ENCODE measurements around the gene PARP4.

DNA sequence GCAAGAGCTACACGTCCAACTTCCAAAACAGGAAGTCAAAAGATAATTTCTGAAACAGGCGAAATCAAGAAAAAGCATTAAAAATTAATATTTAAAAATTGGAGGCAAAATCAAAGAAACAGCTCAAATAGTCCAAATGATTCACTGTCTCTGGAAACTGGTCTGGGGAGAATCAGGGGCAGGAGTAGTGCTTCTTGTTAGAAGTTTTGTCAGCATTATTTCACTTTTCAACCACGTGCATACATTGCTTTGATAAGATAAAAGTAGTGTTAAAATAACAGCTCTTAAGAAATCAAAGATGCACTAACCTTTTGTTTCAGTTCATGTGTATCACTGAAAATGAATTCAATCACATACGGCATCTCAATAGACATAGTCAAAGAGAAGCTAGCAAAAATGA lies 53.8 kb downstream of the PARP4 start:
- TF ChIP-seq EZH2 (IDR thresholded peaks at IDR 0.05; ENCODE audit: borderline replicate concordance, low read length) = no peak
- TF ChIP-seq, protein P1, sequence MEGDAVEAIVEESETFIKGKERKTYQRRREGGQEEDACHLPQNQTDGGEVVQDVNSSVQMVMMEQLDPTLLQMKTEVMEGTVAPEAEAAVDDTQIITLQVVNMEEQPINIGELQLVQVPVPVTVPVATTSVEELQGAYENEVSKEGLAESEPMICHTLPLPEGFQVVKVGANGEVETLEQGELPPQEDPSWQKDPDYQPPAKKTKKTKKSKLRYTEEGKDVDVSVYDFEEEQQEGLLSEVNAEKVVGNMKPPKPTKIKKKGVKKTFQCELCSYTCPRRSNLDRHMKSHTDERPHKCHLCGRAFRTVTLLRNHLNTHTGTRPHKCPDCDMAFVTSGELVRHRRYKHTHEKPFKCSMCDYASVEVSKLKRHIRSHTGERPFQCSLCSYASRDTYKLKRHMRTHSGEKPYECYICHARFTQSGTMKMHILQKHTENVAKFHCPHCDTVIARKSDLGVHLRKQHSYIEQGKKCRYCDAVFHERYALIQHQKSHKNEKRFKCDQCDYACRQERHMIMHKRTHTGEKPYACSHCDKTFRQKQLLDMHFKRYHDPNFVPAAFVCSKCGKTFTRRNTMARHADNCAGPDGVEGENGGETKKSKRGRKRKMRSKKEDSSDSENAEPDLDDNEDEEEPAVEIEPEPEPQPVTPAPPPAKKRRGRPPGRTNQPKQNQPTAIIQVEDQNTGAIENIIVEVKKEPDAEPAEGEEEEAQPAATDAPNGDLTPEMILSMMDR (IDR thresholded peaks at IDR 0.05; ENCODE audit: low read length) = no peak

Measured in OCI-LY1 (cell line).